ENCODE results near the gene DMAC2L. TPM values are rescaled to one million over a fixed set of nuclear protein-coding genes. Genes with fewer than 3 reads are reported as not detected.
"Not testable (repeated sequence)": the region's sequence is repeated elsewhere in the genome, so short reads cannot be mapped to it uniquely, and the experiment has no call there.

DMAC2L gene
- total RNA-seq, 2 donors from 2014 or later, result 14.9 to 16.6 TPM

DNA sequence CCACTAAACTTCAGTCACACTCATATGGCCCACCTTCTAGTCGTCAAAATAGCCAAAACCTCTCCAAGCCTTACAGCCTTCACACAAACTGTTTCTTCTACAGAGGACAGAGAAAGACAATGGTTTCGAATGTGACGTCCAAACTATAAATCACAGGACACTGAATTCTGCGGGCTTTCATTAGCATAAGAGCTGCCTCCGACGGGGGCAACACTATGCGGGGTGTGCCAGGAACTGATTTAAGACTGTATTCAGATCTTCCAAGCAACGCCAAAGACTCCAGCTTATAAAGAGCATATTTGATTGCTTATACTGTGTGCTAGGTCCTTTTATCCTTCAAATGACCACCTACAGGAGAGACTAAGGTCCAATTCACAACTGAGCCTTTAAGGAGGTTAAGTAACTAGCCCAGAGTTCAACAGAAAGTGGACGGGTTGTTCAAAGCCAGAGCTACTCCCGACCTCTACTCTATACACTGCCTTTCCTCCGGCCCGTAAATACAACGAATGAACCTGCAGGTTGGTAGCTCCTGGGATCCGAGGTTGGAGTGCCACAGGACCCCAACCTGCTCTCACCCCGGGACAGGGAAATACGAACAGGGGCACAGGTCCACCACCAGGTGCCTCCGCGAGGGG is 670 bp upstream of the DMAC2L start:
- ATAC-seq (no peak), DNase-seq (ENCODE audit: low spot score) (no peak)
- H3K4me3 Mint-ChIP-seq, result peak overlapping the region; percentile 94
- H3K9me3 Mint-ChIP-seq, result no peaks in the 10 kb centered on the region
- peaks cover 11% of the 10 kb centered on the region for H3K36me3 Mint-ChIP-seq
- H3K27ac Mint-ChIP-seq, result peak overlapping the region; percentile 94 to 96
- no peaks in the 10 kb centered on the region for H3K27me3 Mint-ChIP-seq
- H3K4me1 Mint-ChIP-seq (ENCODE audit: low read depth in 2 of 2), result peaks cover 19 to 36% of the 10 kb centered on the region in 2 donors

DNA sequence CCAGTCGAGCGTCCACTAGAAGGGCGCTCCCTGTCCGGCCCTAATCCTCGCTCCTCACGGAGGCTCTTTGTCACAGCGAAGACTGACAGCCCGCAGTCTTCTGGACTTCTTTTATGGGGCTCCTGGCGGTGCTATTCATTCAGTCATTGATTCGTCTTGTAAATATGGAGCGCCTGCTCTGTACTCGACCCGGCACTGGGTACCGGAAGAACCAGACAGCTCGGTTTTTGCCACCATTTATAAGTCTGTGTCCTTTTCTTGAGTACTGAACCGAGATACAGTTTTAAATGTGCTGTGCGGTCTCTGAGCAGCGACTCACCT is 570 bp downstream of the DMAC2L start:
- no peak for DNase-seq (ENCODE audit: low spot score)
- Mint-ChIP-seq H3K9me3 (no peaks in the 10 kb centered on the region), H3K27ac (peak overlapping the region; percentile 94 to 96), H3K4me1 (ENCODE audit: low read depth in 2 of 2) (peaks cover 25 to 44% of the 10 kb centered on the region in 2 donors), H3K27me3 (no peaks in the 10 kb centered on the region), H3K4me3 (peak overlapping the region; percentile 94), H3K36me3 (peaks cover 18% of the 10 kb centered on the region)
- peak in 1 of 2 donors; percentile 50 for ATAC-seq

DNA sequence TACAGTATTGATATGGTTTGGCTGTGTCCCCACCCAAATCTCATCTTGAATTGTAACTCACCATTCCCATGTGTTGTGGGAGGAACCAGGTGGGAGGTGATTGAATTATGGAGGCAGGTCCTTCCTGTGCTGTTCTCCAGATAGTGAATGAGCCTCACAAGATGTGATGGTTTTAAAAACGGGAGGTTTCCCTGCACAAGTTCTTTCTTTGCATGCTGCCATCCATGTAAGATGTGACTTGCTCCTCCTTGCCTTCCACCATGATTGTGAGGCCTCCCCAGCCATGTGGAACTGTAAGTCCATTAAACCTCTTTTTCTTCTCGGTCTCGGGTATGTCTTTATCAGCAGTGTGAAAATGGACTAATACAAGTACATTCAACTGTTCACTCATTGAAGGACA is 2.0 kb downstream of the DMAC2L start:
- not testable (repeated sequence) for H3K9me3 Mint-ChIP-seq; ATAC-seq; H3K27me3 Mint-ChIP-seq; DNase-seq (ENCODE audit: low spot score)
- peak overlapping the region; percentile 9 for H3K4me3 Mint-ChIP-seq
- H3K27ac Mint-ChIP-seq, result peak overlapping the region in 1 of 2 donors; percentile 94
- H3K4me1 Mint-ChIP-seq (ENCODE audit: low read depth in 2 of 2), result peaks cover 35 to 44% of the 10 kb centered on the region in 2 donors
- H3K36me3 Mint-ChIP-seq, result peaks cover 18% of the 10 kb centered on the region

DNA sequence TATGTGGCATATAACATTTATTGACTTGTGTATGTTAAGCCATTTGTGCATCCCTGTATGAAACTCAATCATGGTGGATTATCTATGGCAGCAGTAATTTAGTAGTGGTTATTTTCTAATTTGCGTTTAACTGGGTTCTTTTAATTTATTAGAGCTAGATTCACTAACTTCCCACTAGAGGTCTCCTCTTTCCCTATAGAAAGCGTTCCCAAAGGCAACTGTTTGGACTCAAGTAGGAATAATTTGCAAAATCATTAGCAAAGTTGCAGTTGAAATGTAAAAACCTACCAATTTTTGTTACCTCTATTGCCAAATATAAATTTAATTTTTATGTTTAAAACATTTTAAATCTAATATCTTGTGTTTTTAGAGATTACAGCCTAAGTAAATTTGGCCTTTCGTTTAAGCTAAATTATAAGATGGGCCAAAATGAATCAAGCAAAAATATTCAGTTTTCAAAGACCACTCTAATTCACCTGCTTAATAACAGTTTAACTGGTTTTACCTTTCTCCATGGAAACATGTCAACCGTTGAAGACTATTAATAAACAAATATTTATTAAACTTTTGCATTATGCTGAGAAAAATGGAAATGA is 6.0 kb downstream of the DMAC2L start:
- DNase-seq (ENCODE audit: low spot score) (no peak), ATAC-seq (no peak)
- Mint-ChIP-seq H3K36me3 (peaks cover 24% of the 10 kb centered on the region), H3K27ac (no peak overlapping the region), H3K4me3 (no peak overlapping the region), H3K27me3 (no peaks in the 10 kb centered on the region), H3K4me1 (ENCODE audit: low read depth in 2 of 2) (peaks cover 35 to 41% of the 10 kb centered on the region in 2 donors), H3K9me3 (no peaks in the 10 kb centered on the region)

DNA sequence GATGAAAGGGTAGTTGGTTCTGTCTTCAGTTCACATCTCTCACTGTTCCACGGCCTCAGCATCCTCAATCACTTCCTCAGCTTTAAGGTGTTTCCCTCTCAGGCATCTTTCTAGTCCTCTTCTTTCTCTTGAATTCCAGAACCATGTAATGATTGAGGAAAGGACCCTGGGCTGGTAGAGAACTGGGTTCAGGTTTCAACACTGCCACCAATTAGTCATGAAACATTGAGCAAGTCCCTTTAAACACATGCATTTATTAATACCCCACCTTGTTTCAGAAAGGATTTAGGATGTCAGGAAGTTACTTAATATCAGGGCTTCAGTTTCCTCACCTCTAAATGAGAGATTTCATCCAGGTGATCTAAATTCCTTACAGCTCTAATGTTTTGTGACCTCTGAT is 7.2 kb downstream of the DMAC2L start:
- ATAC-seq, result no peak
- no peak overlapping the region for H3K27ac Mint-ChIP-seq
- DNase-seq (ENCODE audit: low spot score), result no peak
- no peaks in the 10 kb centered on the region for H3K9me3 Mint-ChIP-seq
- H3K4me1 Mint-ChIP-seq (ENCODE audit: low read depth in 2 of 2), result peaks cover 25 to 34% of the 10 kb centered on the region in 2 donors
- H3K36me3 Mint-ChIP-seq, result peaks cover 20% of the 10 kb centered on the region
- H3K4me3 Mint-ChIP-seq, result peak overlapping the region; percentile 62
- H3K27me3 Mint-ChIP-seq, result no peaks in the 10 kb centered on the region

DNA sequence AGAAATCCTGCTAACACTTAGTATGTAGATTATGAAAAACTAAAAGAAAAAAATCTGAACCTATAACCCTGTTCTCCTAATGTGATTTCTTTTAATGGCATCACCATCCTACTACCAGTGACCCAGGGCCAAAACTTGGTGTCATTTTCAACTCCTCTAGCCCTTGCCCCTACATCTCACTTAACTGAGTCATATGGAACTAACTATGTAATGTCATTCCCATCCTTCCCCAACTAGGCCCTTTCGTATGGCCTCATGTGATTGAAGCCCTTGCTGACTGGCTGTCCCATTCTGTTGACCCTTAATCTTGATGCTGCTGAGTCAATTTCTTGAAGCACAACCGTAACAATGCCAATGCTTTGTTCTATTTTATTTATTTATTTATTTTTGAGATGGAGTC is 7.6 kb downstream of the DMAC2L start:
- H3K27ac Mint-ChIP-seq, result no peak overlapping the region
- peaks cover 23 to 33% of the 10 kb centered on the region in 2 donors for H3K4me1 Mint-ChIP-seq (ENCODE audit: low read depth in 2 of 2)
- H3K4me3 Mint-ChIP-seq, result peak overlapping the region; percentile 62
- H3K36me3 Mint-ChIP-seq, result peaks cover 20% of the 10 kb centered on the region
- ATAC-seq, result no peak
- no peaks in the 10 kb centered on the region for H3K27me3 Mint-ChIP-seq
- no peaks in the 10 kb centered on the region for H3K9me3 Mint-ChIP-seq
- DNase-seq (ENCODE audit: low spot score), result no peak

DNA sequence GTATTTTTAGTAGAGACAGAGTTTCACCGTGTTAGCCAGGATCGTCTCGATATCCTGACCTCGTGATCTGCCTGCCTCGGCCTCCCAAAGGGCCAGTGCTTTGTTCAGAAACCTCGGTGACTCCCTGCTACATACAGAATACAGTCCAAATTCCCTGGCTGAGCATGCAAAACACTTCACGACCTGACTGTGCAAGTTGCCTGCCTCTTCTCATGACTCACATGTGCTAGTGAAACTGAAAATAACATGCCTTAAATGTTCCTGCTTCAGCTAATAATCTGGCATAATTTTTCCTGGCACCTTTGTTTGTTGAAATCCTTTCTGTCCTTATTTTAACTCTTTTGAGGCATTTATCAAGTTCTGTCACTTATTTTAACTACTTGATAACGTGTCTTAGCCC is 8.2 kb downstream of the DMAC2L start:
- H3K4me1 Mint-ChIP-seq (ENCODE audit: low read depth in 2 of 2), result peaks cover 23 to 33% of the 10 kb centered on the region in 2 donors
- H3K27me3 Mint-ChIP-seq, result no peaks in the 10 kb centered on the region
- no peaks in the 10 kb centered on the region for H3K9me3 Mint-ChIP-seq
- peaks cover 20% of the 10 kb centered on the region for H3K36me3 Mint-ChIP-seq
- H3K27ac Mint-ChIP-seq, result no peak overlapping the region
- peak; percentile 69 for DNase-seq (ENCODE audit: low spot score)
- peak; percentile 64 to 65 for ATAC-seq
- no peak overlapping the region for H3K4me3 Mint-ChIP-seq

DNA sequence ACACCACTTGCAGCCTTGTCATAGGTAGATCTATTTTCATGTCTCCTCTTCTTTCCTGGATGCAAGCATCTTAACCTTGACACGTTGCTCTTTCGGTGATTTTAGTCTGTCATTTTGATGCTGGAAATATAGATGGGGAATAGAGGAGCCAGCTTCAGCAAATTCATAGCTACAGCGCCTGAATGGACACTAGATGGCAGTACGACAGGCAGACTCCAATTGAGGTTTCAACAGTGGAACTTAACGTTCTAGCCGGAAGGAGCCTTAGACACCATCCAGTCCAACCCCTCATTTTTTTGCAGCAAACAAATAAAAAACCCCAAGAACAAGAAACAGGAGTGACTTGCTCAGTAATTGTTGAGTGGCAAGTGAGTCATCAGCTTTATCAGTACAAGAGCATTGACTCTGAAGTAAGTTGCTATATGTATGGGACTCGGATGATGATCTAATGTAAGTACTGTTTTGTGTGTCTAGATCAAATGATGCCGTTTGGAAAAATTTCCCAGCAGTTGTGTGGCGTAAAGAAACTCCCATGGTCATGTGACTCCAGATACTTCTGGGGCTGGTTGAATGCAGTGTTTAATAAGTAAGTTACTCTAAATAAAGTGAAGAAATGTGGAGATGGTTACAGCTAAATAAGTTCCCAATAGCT is 9.0 kb downstream of the DMAC2L start:
- H3K27ac Mint-ChIP-seq, result no peak overlapping the region
- no peaks in the 10 kb centered on the region for H3K9me3 Mint-ChIP-seq
- no peak overlapping the region for H3K4me3 Mint-ChIP-seq
- H3K36me3 Mint-ChIP-seq, result peaks cover 15% of the 10 kb centered on the region
- peak; percentile 88 for DNase-seq (ENCODE audit: low spot score)
- peaks cover 20 to 33% of the 10 kb centered on the region in 2 donors for H3K4me1 Mint-ChIP-seq (ENCODE audit: low read depth in 2 of 2)
- peak; percentile 95 to 96 for ATAC-seq
- no peaks in the 10 kb centered on the region for H3K27me3 Mint-ChIP-seq

DNA sequence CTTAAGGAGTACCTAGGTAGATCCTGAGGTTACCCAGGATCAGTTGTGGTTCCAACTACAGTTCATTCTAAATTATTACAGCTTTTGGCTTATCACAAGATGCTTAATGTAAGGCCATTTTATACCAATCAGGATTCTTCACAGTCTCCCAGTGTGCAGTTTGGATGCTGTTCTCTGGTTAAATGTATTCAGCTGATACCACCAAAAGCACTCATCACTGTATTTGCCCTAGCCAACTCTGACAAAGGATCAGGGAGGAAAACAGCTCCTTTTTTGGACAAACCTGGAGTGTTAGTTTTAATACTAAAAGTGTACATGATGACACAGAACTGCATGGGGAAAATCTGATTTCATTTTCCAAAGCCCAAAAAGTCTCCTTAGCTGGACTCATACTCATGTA is 19.5 kb downstream of the DMAC2L start:
- H3K4me3 Mint-ChIP-seq, result no peak overlapping the region
- H3K36me3 Mint-ChIP-seq, result no peaks in the 10 kb centered on the region
- ATAC-seq (no peak), DNase-seq (ENCODE audit: low spot score) (no peak)
- peak overlapping the region in 1 of 2 donors; percentile 77 for H3K27ac Mint-ChIP-seq
- H3K4me1 Mint-ChIP-seq (ENCODE audit: low read depth in 2 of 2), result peaks cover 22 to 27% of the 10 kb centered on the region in 2 donors
- no peaks in the 10 kb centered on the region for H3K9me3 Mint-ChIP-seq
- H3K27me3 Mint-ChIP-seq, result no peaks in the 10 kb centered on the region

DNA sequence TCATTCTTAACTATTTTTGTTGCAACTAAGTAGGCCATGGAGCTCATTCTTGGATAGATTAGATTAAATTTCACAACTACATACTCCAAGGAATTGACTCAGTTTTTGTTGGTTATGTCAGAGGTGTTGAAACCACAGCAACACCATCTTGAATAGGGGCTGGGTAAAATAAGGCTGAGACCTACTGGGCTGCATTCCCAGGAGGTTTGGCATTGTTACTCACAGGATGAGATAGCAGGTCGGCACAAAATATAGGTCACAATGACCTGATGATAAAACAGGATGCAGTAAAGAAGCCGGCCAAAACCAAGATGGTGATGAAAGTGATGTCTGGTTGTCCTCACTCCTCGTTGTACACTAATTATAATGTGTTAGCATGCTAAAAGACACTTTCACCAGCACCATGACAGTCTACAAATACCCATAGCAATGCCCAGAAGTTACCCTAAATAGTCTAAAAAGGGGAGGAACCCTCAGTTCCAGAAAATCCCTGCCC is 20.9 kb downstream of the DMAC2L start:
- Mint-ChIP-seq H3K36me3 (no peaks in the 10 kb centered on the region), H3K27me3 (no peaks in the 10 kb centered on the region), H3K4me1 (ENCODE audit: low read depth in 2 of 2) (peaks cover 22 to 28% of the 10 kb centered on the region in 2 donors), H3K4me3 (peak overlapping the region; percentile 8), H3K9me3 (no peaks in the 10 kb centered on the region), H3K27ac (peak overlapping the region; percentile 61 to 77)
- ATAC-seq (peak; percentile 78 to 81), DNase-seq (ENCODE audit: low spot score) (no peak)

DNA sequence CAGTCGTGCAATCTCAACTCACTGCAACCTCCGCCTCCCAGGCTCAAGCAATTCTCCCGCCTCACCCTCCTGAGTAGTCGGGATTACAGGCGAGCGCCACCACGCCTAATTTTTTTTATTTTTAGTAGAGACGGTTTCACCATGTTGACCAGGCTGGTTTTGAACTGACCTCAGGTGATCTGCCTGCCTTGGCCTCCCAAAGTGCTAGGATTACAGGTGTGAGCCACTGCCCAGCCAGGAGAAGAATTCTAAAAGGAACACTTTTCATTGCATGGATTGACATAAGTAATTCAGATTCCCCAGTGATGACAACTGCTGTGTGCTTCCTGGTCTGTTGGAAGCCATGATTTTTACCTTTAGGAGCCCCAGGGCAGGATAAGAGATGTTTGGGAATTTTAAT is 22.1 kb downstream of the DMAC2L start:
- H3K27ac Mint-ChIP-seq, result no peak overlapping the region
- no peak overlapping the region for H3K4me3 Mint-ChIP-seq
- H3K4me1 Mint-ChIP-seq (ENCODE audit: low read depth in 2 of 2), result peaks cover 22 to 28% of the 10 kb centered on the region in 2 donors
- H3K9me3 Mint-ChIP-seq, result no peaks in the 10 kb centered on the region
- DNase-seq (ENCODE audit: low spot score), result no peak
- H3K36me3 Mint-ChIP-seq, result no peaks in the 10 kb centered on the region
- no peak for ATAC-seq
- no peaks in the 10 kb centered on the region for H3K27me3 Mint-ChIP-seq

DNA sequence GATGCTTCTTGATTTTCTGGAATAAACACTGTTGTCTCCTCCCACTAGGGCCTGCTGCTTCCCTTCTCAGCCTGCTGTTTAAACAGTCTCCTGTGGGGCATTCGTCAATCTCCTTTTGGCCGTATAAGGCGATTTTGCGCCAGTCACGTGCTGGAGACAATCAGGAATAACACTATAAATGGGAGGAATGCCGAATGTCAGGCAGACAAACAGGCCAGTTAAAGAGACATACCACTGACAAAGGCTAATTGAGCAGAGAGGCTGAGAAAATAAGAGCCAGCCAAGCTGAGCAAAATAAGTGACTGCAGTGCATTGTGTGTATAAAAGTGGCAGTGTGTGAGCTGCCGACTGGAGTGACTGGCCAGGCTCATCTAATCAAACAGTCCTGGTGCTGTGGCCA is 23.3 kb downstream of the DMAC2L start:
- Mint-ChIP-seq H3K4me3 (peak overlapping the region; percentile 54), H3K27ac (peak overlapping the region; percentile 70 to 92), H3K9me3 (no peaks in the 10 kb centered on the region), H3K27me3 (no peaks in the 10 kb centered on the region), H3K36me3 (no peaks in the 10 kb centered on the region), H3K4me1 (ENCODE audit: low read depth in 2 of 2) (peaks cover 22 to 28% of the 10 kb centered on the region in 2 donors)
- DNase-seq (ENCODE audit: low spot score) (no peak), ATAC-seq (no peak)

DNA sequence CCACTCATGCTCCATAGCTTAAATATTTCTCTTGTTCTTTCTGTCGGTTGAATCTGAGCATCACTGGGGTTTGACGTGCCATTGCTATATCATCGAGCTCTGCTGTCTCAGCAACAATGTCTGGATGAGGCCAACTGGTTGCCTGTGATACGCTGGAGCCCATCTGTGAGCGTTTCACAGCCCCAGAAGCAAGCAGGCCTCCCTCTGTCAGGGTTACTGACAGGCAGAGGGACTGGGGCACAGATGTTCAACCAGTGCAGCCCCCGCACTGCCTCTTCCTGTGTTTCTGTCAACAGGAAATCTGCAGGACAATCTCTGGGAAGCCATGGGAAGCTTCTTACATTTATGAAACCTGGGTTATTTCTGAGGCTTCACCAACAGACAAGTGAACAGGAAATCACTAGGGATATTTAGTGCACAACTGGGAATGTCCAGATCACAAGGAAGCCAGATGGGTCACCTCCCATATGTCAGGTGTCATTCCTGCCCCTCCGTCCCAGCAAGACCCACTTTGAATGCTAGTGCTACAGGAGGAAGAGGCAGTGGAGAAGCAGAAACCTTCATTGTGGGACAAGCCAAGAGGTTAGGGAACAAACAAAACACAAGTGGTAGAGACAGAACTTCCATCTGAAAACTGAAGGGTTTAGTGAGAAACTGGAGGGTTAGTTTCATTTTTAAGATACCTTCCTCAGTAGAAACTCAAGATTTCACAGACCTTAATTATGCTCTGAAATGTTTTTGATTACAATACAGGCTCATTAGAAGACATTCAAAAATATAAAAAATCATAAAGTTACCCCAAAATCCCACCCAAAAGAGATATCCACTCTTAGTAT is 24.1 kb downstream of the DMAC2L start:
- Mint-ChIP-seq H3K27me3 (no peaks in the 10 kb centered on the region), H3K36me3 (no peaks in the 10 kb centered on the region), H3K27ac (peak overlapping the region; percentile 70 to 92), H3K9me3 (no peaks in the 10 kb centered on the region), H3K4me1 (ENCODE audit: low read depth in 2 of 2) (peaks cover 22 to 28% of the 10 kb centered on the region in 2 donors), H3K4me3 (peak overlapping the region; percentile 54)
- DNase-seq (ENCODE audit: low spot score) (no peak), ATAC-seq (no peak)
